Eye (tissue), 1 donor: ENCODE measurements around the gene FAM131B.

Experiments
- DNase-seq: peaks from one replicate; pipeline ENCODE4 v3.0.0-alpha.2; 2015

Gene FAM131B

DNA sequence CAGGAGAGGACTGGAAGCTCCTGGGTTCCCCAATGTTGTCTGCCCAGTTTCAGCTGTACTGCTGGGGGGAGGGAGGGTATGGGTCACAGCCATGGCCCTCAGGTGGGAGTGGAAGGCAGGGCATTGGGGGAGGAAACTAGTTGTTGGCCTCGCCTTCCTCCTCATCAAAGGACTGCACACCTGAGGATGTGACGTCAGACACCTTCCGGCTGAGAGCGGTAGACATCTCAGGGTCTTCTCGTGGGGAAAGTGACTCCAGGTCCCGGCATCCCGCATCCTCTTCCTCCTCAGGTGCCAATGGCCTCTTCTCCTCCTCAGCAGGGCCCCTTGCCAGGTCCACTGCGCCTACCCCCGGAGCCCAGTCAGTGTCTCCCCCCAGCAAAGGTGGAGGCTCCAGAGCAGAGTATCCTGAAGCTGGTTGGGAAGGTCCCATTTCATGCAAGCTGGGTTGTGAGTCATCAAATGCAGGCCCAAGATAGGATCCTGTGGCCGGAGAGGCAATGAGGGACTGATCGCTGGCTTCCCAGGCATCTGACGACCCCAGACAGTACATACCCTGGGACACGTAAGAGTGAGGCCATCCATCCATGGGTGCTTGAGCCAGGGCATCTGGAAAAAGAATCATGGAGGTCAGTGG, 6.0 kb downstream of the FAM131B start:
- DNase-seq, result no peak

- DNase-seq, result no peak
These were observed 6.8 kb downstream of the FAM131B start for GRCh38 chr7:143355450-143356385.

DNA sequence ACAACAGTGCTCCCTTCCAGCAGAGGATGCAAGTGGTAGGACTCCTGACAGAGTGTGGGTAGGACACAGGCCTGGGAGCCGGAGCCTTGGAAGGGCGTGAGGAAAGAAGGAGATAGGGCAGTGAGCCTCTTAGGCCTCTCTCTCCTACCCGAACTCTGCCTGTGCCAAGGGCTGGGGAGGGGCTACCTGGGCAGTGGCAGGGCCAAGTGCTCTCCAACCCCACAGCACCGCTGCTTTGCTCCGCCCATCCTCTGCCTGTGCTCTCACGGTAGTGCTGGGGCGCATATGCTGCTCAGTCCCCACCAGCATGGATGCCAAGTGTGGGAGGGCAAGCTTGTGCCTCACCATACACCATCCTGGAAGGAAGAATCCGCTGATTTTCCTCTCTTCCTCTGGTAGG, 7.5 kb downstream of the FAM131B start:
- DNase-seq, result no peak

GRCh38 chr7:143354376-143354775, 8.1 kb downstream of the FAM131B start:
- no peak for DNase-seq

GRCh38 chr7:143352531-143353002, 9.9 kb downstream of the FAM131B start:
- peak; percentile 60 for DNase-seq

DNA sequence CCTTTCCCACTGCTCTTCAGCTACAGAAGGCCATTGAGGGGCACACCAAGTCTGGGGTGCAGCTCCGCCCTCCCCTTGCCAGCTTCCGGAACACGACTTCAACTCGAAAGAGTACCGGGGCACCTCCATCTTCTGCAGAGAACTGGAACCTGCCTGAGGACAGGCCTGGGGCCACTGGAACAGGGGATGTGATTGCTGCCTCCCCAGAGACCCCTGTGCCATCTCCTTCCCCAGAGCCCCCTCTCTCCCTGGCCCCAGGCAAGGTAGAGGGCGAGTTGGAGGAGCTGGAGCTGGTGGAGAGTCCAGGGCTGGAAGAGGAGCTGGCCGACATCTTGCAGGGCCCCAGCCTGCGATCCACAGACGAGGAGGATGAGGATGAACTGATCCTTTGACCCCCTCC, 10.9 kb downstream of the FAM131B start:
- DNase-seq, result no peak

DNA sequence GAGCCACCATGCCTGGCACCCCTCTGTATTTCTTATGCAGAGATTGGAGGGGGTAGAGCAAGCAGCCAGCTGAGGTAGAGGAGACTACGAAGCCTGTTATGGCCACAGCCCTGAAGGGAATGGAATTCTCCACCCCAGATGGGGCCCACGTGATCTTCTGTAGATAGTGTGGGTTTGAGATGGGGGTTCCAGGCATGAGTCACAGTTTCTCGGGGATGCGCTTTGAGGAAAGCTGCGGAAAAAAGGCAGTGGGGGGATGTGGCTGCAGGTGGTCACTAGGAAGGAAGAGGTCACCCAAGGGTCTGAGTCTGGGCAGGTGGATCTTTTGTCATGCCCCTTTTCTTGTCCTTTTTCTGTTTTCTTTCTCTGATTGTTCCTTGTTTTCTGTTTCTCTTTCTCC, 11.5 kb downstream of the FAM131B start:
- no peak for DNase-seq

GRCh38 chr7:143347950-143348349, 14.6 kb downstream of the FAM131B start:
- DNase-seq, result no peak

DNA sequence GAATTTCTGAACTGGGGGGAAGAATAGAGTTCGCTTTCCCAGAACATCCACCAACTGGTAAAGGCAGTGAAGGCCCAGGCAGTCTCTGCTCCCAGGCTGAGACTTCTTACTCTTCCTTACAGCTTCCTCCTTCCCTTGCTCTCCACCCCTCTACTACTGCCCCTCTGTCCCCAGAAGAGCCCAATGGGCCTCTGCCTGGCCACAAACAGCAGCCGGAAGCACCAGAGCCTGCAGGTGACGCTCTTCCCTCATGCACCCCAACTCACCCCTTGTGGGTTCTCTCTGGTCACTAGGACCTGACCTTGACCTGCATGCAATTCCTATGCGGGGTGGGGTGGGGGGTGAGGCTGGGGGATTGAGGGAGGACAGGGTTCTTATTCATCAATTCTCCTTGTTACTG, 16.5 kb downstream of the FAM131B start:
- no peak for DNase-seq

GRCh38 chr7:143345428-143345900, 17.0 kb downstream of the FAM131B start:
- DNase-seq, result peak; percentile 63

- DNase-seq, result no peak
These were observed 18.9 kb downstream of the FAM131B start for GRCh38 chr7:143343596-143343995.

DNA sequence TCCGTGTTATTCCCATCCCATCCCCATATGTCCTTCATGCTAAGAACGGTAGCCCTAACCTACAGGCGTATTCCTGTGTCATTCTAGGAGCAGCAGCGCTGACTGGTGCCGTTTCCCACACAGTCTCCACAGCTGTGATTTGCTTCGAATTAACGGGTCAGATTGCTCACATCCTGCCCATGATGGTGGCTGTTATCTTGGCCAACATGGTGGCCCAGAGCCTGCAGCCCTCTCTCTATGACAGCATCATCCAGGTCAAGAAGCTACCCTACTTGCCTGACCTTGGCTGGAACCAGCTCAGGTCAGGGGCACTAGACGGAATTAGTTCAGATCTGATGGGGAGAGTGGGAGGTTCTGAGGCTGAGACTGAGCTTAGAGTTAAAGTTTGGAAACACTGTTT, 20.7 kb downstream of the FAM131B start:
- no peak for DNase-seq

GRCh38 chr7:143337216-143337615, 25.3 kb downstream of the FAM131B start:
- DNase-seq, result no peak

GRCh38 chr7:143334244-143334643, 28.3 kb downstream of the FAM131B start:
- DNase-seq, result no peak

DNA sequence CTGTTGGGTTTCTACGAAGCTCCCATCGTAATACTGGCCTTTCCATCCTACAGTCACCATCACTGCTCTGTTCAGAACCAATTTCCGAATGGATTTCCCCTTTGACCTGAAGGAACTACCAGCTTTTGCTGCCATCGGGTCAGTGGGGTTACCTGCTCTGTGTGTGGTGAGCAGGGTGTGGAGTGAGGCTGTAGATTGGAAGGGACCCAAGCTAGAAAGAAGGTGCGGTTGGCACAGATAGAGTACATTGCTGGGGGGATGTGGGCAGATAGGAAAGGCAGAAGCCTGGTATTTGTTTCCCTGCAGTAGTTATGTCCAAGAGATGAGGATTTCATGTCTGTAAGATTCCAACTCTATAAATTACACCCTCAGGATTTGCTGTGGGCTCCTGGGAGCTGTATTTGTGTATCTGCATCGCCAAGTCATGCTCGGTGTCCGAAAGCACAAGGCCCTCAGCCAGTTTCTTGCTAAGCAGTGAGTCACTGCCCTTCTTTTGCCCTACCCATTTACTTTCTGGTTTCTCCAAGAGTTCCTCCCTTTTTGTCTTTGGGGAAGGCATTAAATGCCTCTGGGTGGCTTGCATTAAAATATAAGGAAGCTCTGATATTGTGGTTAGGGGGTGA, 31.2 kb downstream of the FAM131B start:
- no peak for DNase-seq

GRCh38 chr7:143329471-143330170, 32.9 kb downstream of the FAM131B start:
- no peak for DNase-seq

- DNase-seq, result no peak
These were observed 34.6 kb downstream of the FAM131B start for GRCh38 chr7:143327903-143328302.

DNA sequence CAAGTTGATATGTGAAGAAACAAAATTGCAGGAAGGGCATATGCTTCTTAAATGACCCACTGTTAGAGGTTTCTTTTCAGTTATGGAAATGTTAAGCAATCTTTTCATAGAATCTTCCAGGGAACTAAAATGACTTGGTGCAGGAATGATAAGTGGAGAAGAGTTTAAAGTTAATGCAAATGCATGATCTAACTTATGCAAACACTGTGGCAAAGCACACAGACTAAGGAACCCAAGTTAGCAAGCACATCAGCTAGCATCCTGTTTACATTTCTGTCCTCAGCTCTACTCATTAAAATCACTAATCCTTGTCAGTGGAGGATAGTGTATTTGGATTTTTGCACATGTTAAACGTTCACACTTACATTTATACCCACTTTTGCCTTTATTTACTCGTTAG, 37.3 kb downstream of the FAM131B start:
- no peak for DNase-seq

- DNase-seq, result no peak
These were observed 38.9 kb downstream of the FAM131B start for GRCh38 chr7:143323653-143324052.

GRCh38 chr7:143322760-143323633, 39.5 kb downstream of the FAM131B start:
- DNase-seq, result peak; percentile 25

DNA sequence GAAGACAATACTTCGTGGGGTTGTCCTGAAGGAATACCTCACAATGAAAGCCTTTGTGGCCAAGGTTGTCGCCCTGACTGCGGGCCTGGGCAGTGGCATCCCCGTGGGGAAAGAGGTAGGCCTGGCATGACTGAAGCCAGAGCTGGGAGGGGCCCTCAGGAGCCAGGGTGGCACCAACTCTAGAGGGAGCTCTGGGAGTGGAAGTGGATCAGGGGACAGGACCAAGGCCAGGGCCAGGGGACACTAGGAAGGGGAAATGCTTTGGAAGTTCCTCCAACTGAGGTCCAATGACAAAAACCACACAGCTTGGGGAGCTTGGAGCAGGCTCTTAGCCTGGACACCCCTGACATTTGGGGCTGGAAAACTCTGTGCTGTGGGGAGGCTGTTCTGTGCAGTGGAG, 40.8 kb downstream of the FAM131B start:
- no peak for DNase-seq

- DNase-seq, result no peak
These were observed 41.3 kb downstream of the FAM131B start for GRCh38 chr7:143321242-143321641.
